Measurements from ENCODE around the gene FAM9A.

- TF ChIP-seq CTCF (IDR thresholded peaks at IDR 0.05) (no peak), POLR2A (IDR thresholded peaks at IDR 0.05) (no peak)
Measured at GRCh38 chrX:8805974-8806373, 4.8 kb upstream of the FAM9A start.
